Upper lobe of left lung (tissue), 4 donors: ENCODE measurements around the gene ATF5.

Experiments
- CTCF ChIP-seq, 6 experiments: fragments of 450-650 bp in 4 of 6; fragments of 200-600 bp in 2 of 6; sonication (generic) in 2 of 6; IDR thresholded peaks; one replicate each; pipeline ENCODE4 v1.5.1; 2016 to 2019; ENCODE audit warnings: antibody characterized with exemption in 6 of 6
- EP300 ChIP-seq, 4 donors: sonication (generic); formaldehyde crosslinking; IDR thresholded peaks; one replicate each; pipeline ENCODE4 v1.5.1; 2017; ENCODE audit warnings: antibody characterized with exemption in 4 of 4, control low read depth in 2 of 4
- POLR2A ChIP-seq, 4 donors: fragments of 450-650 bp; IDR thresholded peaks; one replicate each; pipeline ENCODE4 v1.5.1; 2016 to 2017; ENCODE audit warnings: antibody characterized with exemption in 4 of 4, mild to moderate bottlenecking in 2 of 4
- POLR2AphosphoS5 ChIP-seq, 2 donors: sonication (generic); formaldehyde crosslinking; IDR thresholded peaks; one replicate each; pipeline ENCODE4 v1.5.1; 2017; ENCODE audit warnings: antibody characterized with exemption in 2 of 2

DNA sequence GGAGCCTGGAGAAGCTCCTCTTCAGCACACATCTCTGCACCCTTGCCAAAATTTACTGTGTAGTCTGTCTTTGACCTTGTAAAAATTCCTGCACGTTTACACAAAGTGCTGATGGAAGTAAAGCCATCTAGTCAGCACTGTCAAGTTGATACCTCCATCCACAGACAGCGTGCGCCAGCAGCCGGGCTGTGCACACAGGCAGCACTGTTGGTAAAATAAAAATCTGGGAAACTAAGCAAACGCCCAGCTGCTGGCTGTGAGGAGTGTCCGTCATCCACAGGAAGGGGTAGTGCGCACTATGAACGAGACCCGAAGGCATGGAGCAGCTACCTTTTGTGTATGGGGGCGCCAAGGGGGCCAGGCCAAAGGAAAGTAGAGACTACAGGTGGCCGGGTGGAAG lies 49.3 kb downstream of the ATF5 start:
- TF ChIP-seq POLR2A (IDR thresholded peaks at IDR 0.05) (no peak), CTCF (IDR thresholded peaks at IDR 0.05) (no peak), EP300 (IDR thresholded peaks at IDR 0.05) (no peak), POLR2AphosphoS5 (IDR thresholded peaks at IDR 0.05) (no peak)
